Measurements from ENCODE around the gene UQCC3. TPM values are rescaled to one million over a fixed set of nuclear protein-coding genes. Genes with fewer than 3 reads are reported as not detected.

UQCC3 gene
- total and polyA plus RNA-seq, 10 of the 15 experiments (the other 5 are each of a cell fraction or from before 2014, with no cell fraction given), result 1.3 to 20.5 (median 8.2) TPM

DNA sequence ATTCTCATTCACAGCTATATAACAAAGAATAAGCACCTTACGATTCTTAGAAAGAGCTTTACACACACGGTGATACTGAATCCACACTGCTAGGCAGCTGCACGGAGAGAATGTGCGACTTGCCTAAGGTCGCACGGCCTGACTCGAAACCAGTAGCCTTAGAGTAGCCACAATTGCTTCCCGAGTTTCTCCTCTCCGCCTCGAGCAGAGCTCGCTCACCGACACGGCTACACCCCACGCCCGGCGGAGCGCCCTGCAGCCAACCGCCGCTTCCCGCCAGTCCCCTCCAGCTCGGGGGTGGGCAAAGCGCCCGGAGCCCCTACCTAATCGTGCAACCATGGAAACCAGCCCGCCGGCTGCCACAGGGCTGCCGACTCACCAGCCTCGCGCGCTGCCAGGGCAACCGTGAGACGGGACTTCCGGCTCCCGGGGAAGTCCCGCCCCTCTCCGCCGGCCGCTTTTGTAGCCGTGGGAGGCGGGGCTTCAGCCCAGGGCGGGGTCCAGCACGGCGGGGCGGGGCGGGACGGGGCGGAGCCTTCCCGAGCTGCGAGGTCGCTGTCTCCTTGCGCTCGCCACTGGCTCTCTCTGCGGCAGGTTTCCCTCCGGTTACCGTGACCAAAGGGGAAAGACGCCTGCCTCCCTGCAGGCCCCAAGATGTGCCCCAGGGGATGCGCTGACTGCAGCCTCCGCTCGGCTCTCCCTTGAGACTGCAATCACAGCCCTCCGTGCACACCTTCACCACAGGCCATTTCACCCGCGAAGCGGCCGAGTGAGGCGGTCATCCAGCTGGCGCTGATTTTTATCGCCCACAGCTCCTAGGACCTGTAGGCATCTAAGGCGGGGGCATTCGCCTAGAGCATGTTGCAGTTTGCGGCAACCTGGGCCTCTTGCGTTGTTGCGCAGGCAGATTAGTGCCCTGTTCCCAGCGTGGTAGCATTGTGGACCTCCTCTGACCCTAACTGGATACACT, 34.7 kb downstream of the UQCC3 start (continued):
- TF ChIP-seq, protein P1, sequence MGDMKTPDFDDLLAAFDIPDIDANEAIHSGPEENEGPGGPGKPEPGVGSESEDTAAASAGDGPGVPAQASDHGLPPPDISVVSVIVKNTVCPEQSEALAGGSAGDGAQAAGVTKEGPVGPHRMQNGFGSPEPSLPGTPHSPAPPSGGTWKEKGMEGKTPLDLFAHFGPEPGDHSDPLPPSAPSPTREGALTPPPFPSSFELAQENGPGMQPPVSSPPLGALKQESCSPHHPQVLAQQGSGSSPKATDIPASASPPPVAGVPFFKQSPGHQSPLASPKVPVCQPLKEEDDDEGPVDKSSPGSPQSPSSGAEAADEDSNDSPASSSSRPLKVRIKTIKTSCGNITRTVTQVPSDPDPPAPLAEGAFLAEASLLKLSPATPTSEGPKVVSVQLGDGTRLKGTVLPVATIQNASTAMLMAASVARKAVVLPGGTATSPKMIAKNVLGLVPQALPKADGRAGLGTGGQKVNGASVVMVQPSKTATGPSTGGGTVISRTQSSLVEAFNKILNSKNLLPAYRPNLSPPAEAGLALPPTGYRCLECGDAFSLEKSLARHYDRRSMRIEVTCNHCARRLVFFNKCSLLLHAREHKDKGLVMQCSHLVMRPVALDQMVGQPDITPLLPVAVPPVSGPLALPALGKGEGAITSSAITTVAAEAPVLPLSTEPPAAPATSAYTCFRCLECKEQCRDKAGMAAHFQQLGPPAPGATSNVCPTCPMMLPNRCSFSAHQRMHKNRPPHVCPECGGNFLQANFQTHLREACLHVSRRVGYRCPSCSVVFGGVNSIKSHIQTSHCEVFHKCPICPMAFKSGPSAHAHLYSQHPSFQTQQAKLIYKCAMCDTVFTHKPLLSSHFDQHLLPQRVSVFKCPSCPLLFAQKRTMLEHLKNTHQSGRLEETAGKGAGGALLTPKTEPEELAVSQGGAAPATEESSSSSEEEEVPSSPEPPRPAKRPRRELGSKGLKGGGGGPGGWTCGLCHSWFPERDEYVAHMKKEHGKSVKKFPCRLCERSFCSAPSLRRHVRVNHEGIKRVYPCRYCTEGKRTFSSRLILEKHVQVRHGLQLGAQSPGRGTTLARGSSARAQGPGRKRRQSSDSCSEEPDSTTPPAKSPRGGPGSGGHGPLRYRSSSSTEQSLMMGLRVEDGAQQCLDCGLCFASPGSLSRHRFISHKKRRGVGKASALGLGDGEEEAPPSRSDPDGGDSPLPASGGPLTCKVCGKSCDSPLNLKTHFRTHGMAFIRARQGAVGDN (IDR thresholded peaks at IDR 0.05), result no peak
- no peak; the same call in 1 of the 2 replicates for TF ChIP-seq PML (IDR thresholded peaks at IDR 0.05; ENCODE audit: low read length)
- TF ChIP-seq BMI1 (IDR thresholded peaks at IDR 0.05; ENCODE audit: borderline replicate concordance), result peak; percentile 92
- TF ChIP-seq CREB1 (IDR thresholded peaks at IDR 0.05; ENCODE audit: low read depth), result 0 out of 2 replicates have a peak, but pooled peaks have one; percentile 38
- TF ChIP-seq, protein P2, sequence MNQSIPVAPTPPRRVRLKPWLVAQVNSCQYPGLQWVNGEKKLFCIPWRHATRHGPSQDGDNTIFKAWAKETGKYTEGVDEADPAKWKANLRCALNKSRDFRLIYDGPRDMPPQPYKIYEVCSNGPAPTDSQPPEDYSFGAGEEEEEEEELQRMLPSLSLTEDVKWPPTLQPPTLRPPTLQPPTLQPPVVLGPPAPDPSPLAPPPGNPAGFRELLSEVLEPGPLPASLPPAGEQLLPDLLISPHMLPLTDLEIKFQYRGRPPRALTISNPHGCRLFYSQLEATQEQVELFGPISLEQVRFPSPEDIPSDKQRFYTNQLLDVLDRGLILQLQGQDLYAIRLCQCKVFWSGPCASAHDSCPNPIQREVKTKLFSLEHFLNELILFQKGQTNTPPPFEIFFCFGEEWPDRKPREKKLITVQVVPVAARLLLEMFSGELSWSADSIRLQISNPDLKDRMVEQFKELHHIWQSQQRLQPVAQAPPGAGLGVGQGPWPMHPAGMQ (IDR thresholded peaks at IDR 0.05; ENCODE audit: borderline replicate concordance), result no peak
- TF ChIP-seq CEBPB (IDR thresholded peaks at IDR 0.05; ENCODE audit: borderline replicate concordance in 1 of 2, low read depth in 2 of 2, low read length in 2 of 2), result no peak
- TF ChIP-seq, protein P3, sequence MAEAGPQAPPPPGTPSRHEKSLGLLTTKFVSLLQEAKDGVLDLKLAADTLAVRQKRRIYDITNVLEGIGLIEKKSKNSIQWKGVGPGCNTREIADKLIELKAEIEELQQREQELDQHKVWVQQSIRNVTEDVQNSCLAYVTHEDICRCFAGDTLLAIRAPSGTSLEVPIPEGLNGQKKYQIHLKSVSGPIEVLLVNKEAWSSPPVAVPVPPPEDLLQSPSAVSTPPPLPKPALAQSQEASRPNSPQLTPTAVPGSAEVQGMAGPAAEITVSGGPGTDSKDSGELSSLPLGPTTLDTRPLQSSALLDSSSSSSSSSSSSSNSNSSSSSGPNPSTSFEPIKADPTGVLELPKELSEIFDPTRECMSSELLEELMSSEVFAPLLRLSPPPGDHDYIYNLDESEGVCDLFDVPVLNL (IDR thresholded peaks at IDR 0.05; ENCODE audit: low read depth, low read length), result no peak
- TF ChIP-seq, protein P4, sequence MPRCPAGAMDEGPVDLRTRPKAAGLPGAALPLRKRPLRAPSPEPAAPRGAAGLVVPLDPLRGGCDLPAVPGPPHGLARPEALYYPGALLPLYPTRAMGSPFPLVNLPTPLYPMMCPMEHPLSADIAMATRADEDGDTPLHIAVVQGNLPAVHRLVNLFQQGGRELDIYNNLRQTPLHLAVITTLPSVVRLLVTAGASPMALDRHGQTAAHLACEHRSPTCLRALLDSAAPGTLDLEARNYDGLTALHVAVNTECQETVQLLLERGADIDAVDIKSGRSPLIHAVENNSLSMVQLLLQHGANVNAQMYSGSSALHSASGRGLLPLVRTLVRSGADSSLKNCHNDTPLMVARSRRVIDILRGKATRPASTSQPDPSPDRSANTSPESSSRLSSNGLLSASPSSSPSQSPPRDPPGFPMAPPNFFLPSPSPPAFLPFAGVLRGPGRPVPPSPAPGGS (IDR thresholded peaks at IDR 0.05; ENCODE audit: borderline replicate concordance, insufficient read depth, low read depth, low read length, poor library complexity, severe bottlenecking), result peak; percentile 58
- TF ChIP-seq EED (IDR thresholded peaks at IDR 0.05; ENCODE audit: low read depth), result 0 out of 2 replicates have a peak, but pooled peaks have one; percentile 4
- TF ChIP-seq, protein P5, sequence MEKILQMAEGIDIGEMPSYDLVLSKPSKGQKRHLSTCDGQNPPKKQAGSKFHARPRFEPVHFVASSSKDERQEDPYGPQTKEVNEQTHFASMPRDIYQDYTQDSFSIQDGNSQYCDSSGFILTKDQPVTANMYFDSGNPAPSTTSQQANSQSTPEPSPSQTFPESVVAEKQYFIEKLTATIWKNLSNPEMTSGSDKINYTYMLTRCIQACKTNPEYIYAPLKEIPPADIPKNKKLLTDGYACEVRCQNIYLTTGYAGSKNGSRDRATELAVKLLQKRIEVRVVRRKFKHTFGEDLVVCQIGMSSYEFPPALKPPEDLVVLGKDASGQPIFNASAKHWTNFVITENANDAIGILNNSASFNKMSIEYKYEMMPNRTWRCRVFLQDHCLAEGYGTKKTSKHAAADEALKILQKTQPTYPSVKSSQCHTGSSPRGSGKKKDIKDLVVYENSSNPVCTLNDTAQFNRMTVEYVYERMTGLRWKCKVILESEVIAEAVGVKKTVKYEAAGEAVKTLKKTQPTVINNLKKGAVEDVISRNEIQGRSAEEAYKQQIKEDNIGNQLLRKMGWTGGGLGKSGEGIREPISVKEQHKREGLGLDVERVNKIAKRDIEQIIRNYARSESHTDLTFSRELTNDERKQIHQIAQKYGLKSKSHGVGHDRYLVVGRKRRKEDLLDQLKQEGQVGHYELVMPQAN (conservative IDR thresholded peaks at IDR 0.05), result peak; percentile 95
- no peak; the same call in 1 of the 2 replicates for TF ChIP-seq RB1 (IDR thresholded peaks at IDR 0.05; ENCODE audit: borderline replicate concordance)
- no peak for TF ChIP-seq DPF2 (IDR thresholded peaks at IDR 0.05)
- TF ChIP-seq LARP7 (IDR thresholded peaks at IDR 0.05), result peak; percentile 64
